ENCODE measurements around the gene GPR39. TPM values are rescaled to one million over a fixed set of nuclear protein-coding genes. Genes with fewer than 3 reads are reported as not detected.

The GPR39 gene
- total RNA-seq, 4 donors from 2014 or later, result 9.1 to 38.5 (median 25.9) TPM

DNA sequence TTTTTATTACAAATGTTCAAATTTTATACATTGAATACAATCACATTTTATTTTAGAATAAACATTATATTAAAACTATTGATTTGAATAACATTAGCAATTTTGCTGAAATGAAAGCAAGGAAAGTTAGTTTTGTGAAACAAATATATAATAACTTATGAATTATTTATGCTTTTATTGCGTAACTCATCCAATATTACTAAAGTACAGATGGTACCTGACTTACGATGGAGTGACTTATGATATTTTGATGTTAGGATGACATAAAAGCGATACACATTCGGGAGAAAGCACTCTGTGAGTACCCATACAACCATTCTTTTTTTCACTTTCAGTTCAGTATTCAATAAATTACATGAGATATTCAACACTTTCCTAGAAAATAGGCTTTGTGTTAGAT lies 26.5 kb downstream of the GPR39 start:
- no peaks in the 10 kb centered on the region for H3K36me3 ChIP-seq
- no peaks in the 10 kb centered on the region for H3K27me3 ChIP-seq
- H3K4me3 ChIP-seq, result no peak overlapping the region
- no peaks in the 10 kb centered on the region for H3K9me3 ChIP-seq
- no peak for TF ChIP-seq POLR2A (IDR thresholded peaks at IDR 0.05)
- TF ChIP-seq, protein P1, sequence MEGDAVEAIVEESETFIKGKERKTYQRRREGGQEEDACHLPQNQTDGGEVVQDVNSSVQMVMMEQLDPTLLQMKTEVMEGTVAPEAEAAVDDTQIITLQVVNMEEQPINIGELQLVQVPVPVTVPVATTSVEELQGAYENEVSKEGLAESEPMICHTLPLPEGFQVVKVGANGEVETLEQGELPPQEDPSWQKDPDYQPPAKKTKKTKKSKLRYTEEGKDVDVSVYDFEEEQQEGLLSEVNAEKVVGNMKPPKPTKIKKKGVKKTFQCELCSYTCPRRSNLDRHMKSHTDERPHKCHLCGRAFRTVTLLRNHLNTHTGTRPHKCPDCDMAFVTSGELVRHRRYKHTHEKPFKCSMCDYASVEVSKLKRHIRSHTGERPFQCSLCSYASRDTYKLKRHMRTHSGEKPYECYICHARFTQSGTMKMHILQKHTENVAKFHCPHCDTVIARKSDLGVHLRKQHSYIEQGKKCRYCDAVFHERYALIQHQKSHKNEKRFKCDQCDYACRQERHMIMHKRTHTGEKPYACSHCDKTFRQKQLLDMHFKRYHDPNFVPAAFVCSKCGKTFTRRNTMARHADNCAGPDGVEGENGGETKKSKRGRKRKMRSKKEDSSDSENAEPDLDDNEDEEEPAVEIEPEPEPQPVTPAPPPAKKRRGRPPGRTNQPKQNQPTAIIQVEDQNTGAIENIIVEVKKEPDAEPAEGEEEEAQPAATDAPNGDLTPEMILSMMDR (IDR thresholded peaks at IDR 0.05), result no peak
- no peaks in the 10 kb centered on the region for H3K4me1 ChIP-seq
- no peak overlapping the region for H3K27ac ChIP-seq
- no peak for DNase-seq

DNA sequence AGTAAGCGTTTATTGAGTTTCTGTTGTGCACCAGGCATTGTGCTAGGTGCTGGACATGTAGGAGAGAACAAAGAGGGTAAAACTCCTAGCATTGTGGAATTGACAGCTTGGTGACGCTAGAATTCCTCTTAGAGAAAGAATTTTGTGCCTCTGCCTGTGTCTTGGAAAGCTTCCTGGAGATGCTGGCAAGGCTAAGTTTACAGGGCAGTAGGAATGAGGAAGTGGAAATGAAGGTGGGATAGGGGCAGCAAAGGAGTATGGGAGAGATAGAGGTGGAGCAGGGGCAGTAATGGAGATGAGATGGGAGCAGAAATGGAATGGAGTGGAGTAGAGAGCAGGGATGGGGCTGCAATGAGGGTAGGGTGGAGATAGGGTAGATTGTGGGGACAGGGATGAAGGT lies 29.8 kb downstream of the GPR39 start:
- H3K27ac ChIP-seq, result no peak overlapping the region
- no peaks in the 10 kb centered on the region for H3K9me3 ChIP-seq
- TF ChIP-seq, protein P1 (IDR thresholded peaks at IDR 0.05), result no peak
- TF ChIP-seq POLR2A (IDR thresholded peaks at IDR 0.05), result no peak
- H3K27me3 ChIP-seq, result no peaks in the 10 kb centered on the region
- H3K36me3 ChIP-seq, result no peaks in the 10 kb centered on the region
- no peaks in the 10 kb centered on the region for H3K4me1 ChIP-seq
- no peak for DNase-seq
- no peak overlapping the region for H3K4me3 ChIP-seq

DNA sequence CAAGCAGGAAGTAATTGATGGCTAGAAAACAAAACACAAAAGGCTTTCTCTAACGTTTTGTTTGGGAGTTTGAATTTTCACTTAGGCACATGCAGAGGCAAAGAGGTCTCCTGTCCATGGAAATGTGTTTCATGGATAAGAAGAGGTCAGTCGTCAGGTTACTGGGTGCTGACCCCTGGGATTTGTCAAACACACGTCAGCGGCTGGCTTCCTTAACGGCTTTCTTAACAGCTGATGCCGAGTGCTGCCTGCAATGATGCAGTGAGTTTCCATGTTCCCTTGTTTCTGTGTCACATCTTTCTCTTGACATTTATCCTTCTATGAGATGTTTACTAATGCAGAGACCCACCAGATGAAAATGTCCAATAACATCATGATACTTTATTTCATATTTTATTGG lies 31.7 kb downstream of the GPR39 start:
- DNase-seq, result no peak
- no peak for TF ChIP-seq POLR2A (IDR thresholded peaks at IDR 0.05)
- TF ChIP-seq, protein P1 (IDR thresholded peaks at IDR 0.05), result no peak
- no peak overlapping the region for H3K4me3 ChIP-seq
- H3K4me1 ChIP-seq, result no peaks in the 10 kb centered on the region
- H3K27me3 ChIP-seq, result no peaks in the 10 kb centered on the region
- H3K9me3 ChIP-seq, result no peaks in the 10 kb centered on the region
- H3K27ac ChIP-seq, result no peak overlapping the region
- H3K36me3 ChIP-seq, result no peaks in the 10 kb centered on the region

DNA sequence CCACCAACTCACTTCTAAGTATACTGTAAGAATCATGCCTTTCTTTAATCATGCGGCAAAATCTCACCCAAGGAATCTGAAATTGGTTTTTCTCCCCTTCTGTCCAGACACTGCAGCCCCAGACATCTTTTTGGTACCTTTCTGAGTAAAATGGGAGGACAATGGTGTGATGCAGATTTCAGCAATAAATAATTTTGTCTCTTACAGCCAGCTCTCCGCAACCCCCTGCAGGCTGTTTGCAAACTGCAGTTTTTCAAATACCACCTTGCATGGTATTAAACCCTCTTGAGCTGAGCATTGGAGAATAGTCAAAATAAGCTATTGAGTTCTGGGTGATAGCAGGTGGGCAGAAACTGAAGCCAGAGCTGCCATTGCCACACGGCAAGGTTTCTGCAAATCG lies 32.2 kb downstream of the GPR39 start:
- Histone ChIP-seq H3K4me3 (no peak overlapping the region), H3K4me1 (no peaks in the 10 kb centered on the region), H3K9me3 (no peaks in the 10 kb centered on the region), H3K27me3 (no peaks in the 10 kb centered on the region), H3K36me3 (no peaks in the 10 kb centered on the region), H3K27ac (no peak overlapping the region)
- peak in 1 of 3 donors; percentile 49 for DNase-seq
- no peak for TF ChIP-seq POLR2A (IDR thresholded peaks at IDR 0.05)
- TF ChIP-seq, protein P1 (IDR thresholded peaks at IDR 0.05), result peak in 5 of 6 experiments; percentile 9 to 54 (median 52)

DNA sequence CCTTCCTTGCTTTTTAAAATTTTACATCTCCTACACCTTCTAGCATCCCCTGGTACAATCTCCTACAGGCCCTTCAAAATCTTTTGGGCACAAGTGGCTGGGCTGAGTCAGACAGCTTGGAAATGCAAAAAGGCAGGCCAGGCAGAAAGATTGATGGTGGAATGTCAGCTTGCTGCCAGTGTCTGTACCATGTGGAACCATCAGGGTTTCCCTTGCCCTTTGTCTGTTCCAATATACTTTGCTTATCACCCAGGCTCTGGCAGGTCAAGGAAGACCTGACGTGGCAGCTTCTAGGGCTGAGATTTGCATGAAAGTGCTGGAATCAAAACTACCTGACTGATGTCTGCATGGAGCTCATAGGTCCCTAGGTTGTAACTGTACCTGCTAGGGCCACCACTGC lies 33.3 kb downstream of the GPR39 start:
- no peaks in the 10 kb centered on the region for H3K9me3 ChIP-seq
- DNase-seq, result no peak
- H3K4me1 ChIP-seq, result no peaks in the 10 kb centered on the region
- H3K36me3 ChIP-seq, result no peaks in the 10 kb centered on the region
- TF ChIP-seq, protein P1 (IDR thresholded peaks at IDR 0.05), result no peak
- no peak for TF ChIP-seq POLR2A (IDR thresholded peaks at IDR 0.05)
- H3K27me3 ChIP-seq, result no peaks in the 10 kb centered on the region
- no peak overlapping the region for H3K4me3 ChIP-seq
- H3K27ac ChIP-seq, result no peak overlapping the region

DNA sequence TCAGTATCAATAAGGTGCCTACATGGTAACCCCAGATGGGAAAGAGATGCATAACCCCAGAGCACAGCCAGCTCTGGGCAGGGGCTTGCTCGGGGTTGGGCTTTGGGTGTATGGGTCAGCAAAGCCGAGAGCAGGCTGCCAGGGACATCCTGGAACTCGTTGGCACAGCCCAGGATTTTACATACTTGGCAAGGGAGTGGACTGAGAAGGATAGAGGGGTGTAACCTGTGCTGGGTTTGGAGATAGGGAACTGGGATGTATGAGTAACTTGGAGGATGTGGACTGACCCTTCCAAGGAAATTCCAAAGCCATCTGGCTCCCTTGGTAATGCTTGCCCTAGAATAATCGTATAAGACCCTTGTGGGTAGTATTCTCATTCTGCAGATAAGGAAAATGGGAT lies 44.2 kb downstream of the GPR39 start:
- Histone ChIP-seq H3K4me1 (no peaks in the 10 kb centered on the region), H3K36me3 (no peaks in the 10 kb centered on the region), H3K27ac (no peak overlapping the region), H3K4me3 (no peak overlapping the region), H3K27me3 (no peaks in the 10 kb centered on the region), H3K9me3 (peaks cover 0 to 17% (median 0%) of the 10 kb centered on the region in 4 donors)
- no peak for DNase-seq
- TF ChIP-seq, protein P1 (IDR thresholded peaks at IDR 0.05), result no peak
- TF ChIP-seq POLR2A (IDR thresholded peaks at IDR 0.05), result no peak

Data from Peyer's patch (tissue), 4 donors.